GM18858 (cell line): ENCODE data around the gene ZBTB5.
"Not testable (repeated sequence)": the region's sequence is repeated elsewhere in the genome, so short reads cannot be mapped to it uniquely, and the experiment has no call there.

Experiments
- ATAC-seq: cut with Tn5 transposase; IDR thresholded peaks from one replicate; pipeline ENCODE4 v1.9.1; 2021; ENCODE audit not compliant: unreplicated experiment

ZBTB5 gene

GRCh38 chr9:37407468-37407867, 57.8 kb downstream of the ZBTB5 start:
- no peak for ATAC-seq

- ATAC-seq = no peak
These were observed 58.4 kb downstream of the ZBTB5 start for GRCh38 chr9:37406603-37407401.

GRCh38 chr9:37405764-37406380, 59.4 kb downstream of the ZBTB5 start:
- no peak for ATAC-seq

- no peak for ATAC-seq
These were observed 59.9 kb downstream of the ZBTB5 start for GRCh38 chr9:37405350-37405749.

GRCh38 chr9:37404590-37404989, 60.7 kb downstream of the ZBTB5 start:
- no peak for ATAC-seq

GRCh38 chr9:37399336-37399735, 65.9 kb downstream of the ZBTB5 start:
- ATAC-seq = no peak

- no peak for ATAC-seq
These were observed 66.7 kb downstream of the ZBTB5 start for GRCh38 chr9:37398464-37399025.

- ATAC-seq = not testable (repeated sequence)
These were observed 67.3 kb downstream of the ZBTB5 start for GRCh38 chr9:37397948-37398347.

GRCh38 chr9:37395663-37396062, 69.6 kb downstream of the ZBTB5 start:
- ATAC-seq = no peak

- ATAC-seq = no peak
These were observed 70.0 kb downstream of the ZBTB5 start for GRCh38 chr9:37395229-37395628.

GRCh38 chr9:37392272-37392671, 73.0 kb downstream of the ZBTB5 start:
- no peak for ATAC-seq

- ATAC-seq = peak; percentile 87
These were observed 74.5 kb downstream of the ZBTB5 start for GRCh38 chr9:37390759-37391158.
